ENCODE results near the gene HDAC7.
A peak's percentile ranks its signal among the peaks of the same experiment; 100 is the strongest.

HDAC7 gene

GRCh38 chr12:47743311-47743860, 76.3 kb downstream of the HDAC7 start:
- DNase-seq = no peak

GRCh38 chr12:47742253-47742825, 77.4 kb downstream of the HDAC7 start:
- DNase-seq = peak; percentile 12 to 75

- DNase-seq = peak; percentile 29 to 41
These were observed 78.4 kb downstream of the HDAC7 start for GRCh38 chr12:47741340-47741703.

GRCh38 chr12:47740606-47741339, 78.9 kb downstream of the HDAC7 start:
- DNase-seq = no peak

- no peak for DNase-seq
These were observed 79.7 kb downstream of the HDAC7 start for GRCh38 chr12:47739979-47740378.

GRCh38 chr12:47739297-47739696, 80.4 kb downstream of the HDAC7 start:
- DNase-seq = no peak

- DNase-seq = no peak
These were observed 81.6 kb downstream of the HDAC7 start for GRCh38 chr12:47737936-47738594.

GRCh38 chr12:47736877-47737676, 82.6 kb downstream of the HDAC7 start:
- no peak for DNase-seq

GRCh38 chr12:47736216-47736615, 83.5 kb downstream of the HDAC7 start:
- DNase-seq = no peak

GRCh38 chr12:47735649-47736048, 84.1 kb downstream of the HDAC7 start:
- no peak for DNase-seq

GRCh38 chr12:47734725-47735480, 84.8 kb downstream of the HDAC7 start:
- DNase-seq = no peak

GRCh38 chr12:47733142-47733541, 86.6 kb downstream of the HDAC7 start:
- no peak for DNase-seq
